ENCODE measurements around the gene MAP2K5. TPM values are rescaled to one million over a fixed set of nuclear protein-coding genes. Genes with fewer than 3 reads are reported as not detected.

MAP2K5 gene
- total and polyA plus RNA-seq, 7 donors: 9.8 to 24.0 (median 16.5) TPM

- DNase-seq: no peak
- peak overlapping the region; percentile 99 for H3K27ac ChIP-seq
Observed at GRCh38 chr15:67520321-67521028, 22.0 kb upstream of the MAP2K5 start.

GRCh38 chr15:67521029-67521782 lies 21.3 kb upstream of the MAP2K5 start, which contains the start of gene C15orf61:
Gene C15orf61 (plus strand): TSS chr15:67521131. CDS start chr15:67521249, 118 bp downstream.
- no peaks in the 10 kb centered on the region for H3K9me3 ChIP-seq
- TF ChIP-seq CTCF (IDR thresholded peaks at IDR 0.05): no peak
- DNase-seq (peak; percentile 88 to 92), ATAC-seq (peak; percentile 84 to 90 (median 87))
- WGBS, 3 donors: 0% methylated on average over 75 to 94 of the region's 94 CpGs
- H3K4me3 ChIP-seq: peak within 1 kb of the TSS; percentile 93
- peak within 1 kb of the TSS; percentile 99 for H3K27ac ChIP-seq
- H3K27me3 ChIP-seq (ENCODE audit: insufficient read depth in 3 of 3, low read length in 2 of 3): no peaks in the 10 kb centered on the region
- H3K36me3 ChIP-seq (ENCODE audit: insufficient read depth in 1 of 2, low read depth in 1 of 2): peaks cover 0 to 22% of the 10 kb centered on the region in 2 donors
- intact Hi-C loops (cut with DNase I): loop anchor here in 1 of 2 donors (5.0 kb wide), 2 partner anchors 316 to 531 kb away; partner anchors contain the start of gene PIAS1
- H3K4me1 ChIP-seq: peaks cover 28% of the 10 kb centered on the region

More at GRCh38 chr15:67520321-67521028, 22.0 kb upstream of the MAP2K5 start:
- intact Hi-C loops (cut with DNase I): loop anchor here in 1 of 2 donors (5.0 kb wide), 2 partner anchors 317 to 532 kb away; partner anchors contain the start of gene PIAS1
- peak; percentile 23 to 65 (median 50) for ATAC-seq
- Histone ChIP-seq H3K4me3 (peak overlapping the region; percentile 93), H3K36me3 (ENCODE audit: insufficient read depth in 1 of 2, low read depth in 1 of 2) (peaks cover 0 to 24% of the 10 kb centered on the region in 2 donors), H3K27me3 (ENCODE audit: insufficient read depth in 3 of 3, low read length in 2 of 3) (no peaks in the 10 kb centered on the region), H3K4me1 (peaks cover 28% of the 10 kb centered on the region), H3K9me3 (no peaks in the 10 kb centered on the region)
- no peak for TF ChIP-seq CTCF (IDR thresholded peaks at IDR 0.05)
- 15 to 23% (median 16%) methylated on average over 24 of the region's 24 CpGs for WGBS, 3 donors

GRCh38 chr15:67521783-67522568 lies 20.5 kb upstream of the MAP2K5 start:
- H3K4me3 ChIP-seq: peak overlapping the region; percentile 93
- no peak for TF ChIP-seq CTCF (IDR thresholded peaks at IDR 0.05)
- WGBS, 3 donors: 0 to 1% (median 1%) methylated on average over 15 to 23 of the region's 23 CpGs
- H3K4me1 ChIP-seq: peaks cover 32% of the 10 kb centered on the region
- no peaks in the 10 kb centered on the region for H3K9me3 ChIP-seq
- H3K27ac ChIP-seq: peak overlapping the region; percentile 99
- H3K27me3 ChIP-seq (ENCODE audit: insufficient read depth in 3 of 3, low read length in 2 of 3): no peaks in the 10 kb centered on the region
- DNase-seq: no peak
- peak; percentile 37 to 74 (median 66) for ATAC-seq
- peaks cover 0 to 23% of the 10 kb centered on the region in 2 donors for H3K36me3 ChIP-seq (ENCODE audit: insufficient read depth in 1 of 2, low read depth in 1 of 2)
- intact Hi-C loops (cut with DNase I): loop anchor here in 1 of 2 donors (1.0 to 5.0 kb wide), 3 partner anchors 20 to 530 kb away; partner anchors contain the start of genes MAP2K5 and PIAS1

GRCh38 chr15:67523330-67523729 lies 19.2 kb upstream of the MAP2K5 start:
- TF ChIP-seq CTCF (IDR thresholded peaks at IDR 0.05): no peak
- intact Hi-C loops (cut with DNase I): loop anchor here in 1 of 2 donors (5.0 kb wide), 2 partner anchors 314 to 529 kb away; partner anchors contain the start of gene PIAS1
- WGBS, 3 donors: 44 to 76% (median 44%) methylated on average over 1 of the region's 1 CpG
- H3K27me3 ChIP-seq (ENCODE audit: insufficient read depth in 3 of 3, low read length in 2 of 3): no peaks in the 10 kb centered on the region
- ATAC-seq (no peak), DNase-seq (no peak)
- H3K27ac ChIP-seq: peak overlapping the region; percentile 99
- H3K4me1 ChIP-seq: peaks cover 46% of the 10 kb centered on the region
- no peaks in the 10 kb centered on the region for H3K9me3 ChIP-seq
- H3K36me3 ChIP-seq (ENCODE audit: insufficient read depth in 1 of 2, low read depth in 1 of 2): peaks cover 0 to 17% of the 10 kb centered on the region in 2 donors
- peak overlapping the region; percentile 93 for H3K4me3 ChIP-seq

All from psoas muscle (tissue), 8 donors.